ENCODE measurements around the gene ICE1.

GRCh38 chr5:5407924-5408323 is 14.6 kb upstream of the ICE1 start:
- no peak for TF ChIP-seq CTCF (IDR thresholded peaks at IDR 0.05; ENCODE audit: low read length)
- no peak for TF ChIP-seq EZH2phosphoT487 (IDR thresholded peaks at IDR 0.05; ENCODE audit: low read length)

Measured in MM.1S (cell line).